GM12878 (cell line): ENCODE data around the gene GPR146. TPM values are rescaled to one million over a fixed set of nuclear protein-coding genes. Genes with fewer than 3 reads are reported as not detected.

ENCODE experiments used
- ATAC-seq: fragments of 200-7000 bp; cut with Tn5 transposase; 3 replicates; pipeline ENCODE4 v1.9.1; 2020; ENCODE audit warnings: mild to moderate bottlenecking, moderate library complexity
- BruUV-seq: library from RNA; stranded (reverse); fragments of 400-500 nt; replicated peaks from 2 replicates; lab custom pipeline; 2021; lab: Mats Ljungman, UMichigan
- CTCF ChIA-PET: fragments of 300-600 bp; sonication (Branson Sonifier 250); formaldehyde crosslinking; extraction: SDS; loops from one replicate; lab custom pipeline; 2021; ENCODE audit warnings: inconsistent platforms; lab: Yijun Ruan, JAX
- POLR2A ChIA-PET: fragments of 350-600 bp; formaldehyde crosslinking; extraction: SDS; loops from one replicate; lab custom pipeline; 2021; ENCODE audit warnings: inconsistent platforms; lab: Charles Lee
- RAD21 ChIA-PET: fragments of 300-600 bp; sonication (Branson Sonifier 250); formaldehyde crosslinking; loops from one replicate; lab custom pipeline; 2023; ENCODE audit warnings: antibody characterized with exemption; ENCODE audit not compliant: unreplicated experiment; lab: Charles Lee
- SMC1A ChIA-PET: fragments of 300-600 bp; sonication (Branson Sonifier 250); formaldehyde crosslinking; loops from one replicate; lab custom pipeline; 2023; ENCODE audit not compliant: unreplicated experiment, uncharacterized antibody; lab: Charles Lee
- DNase-seq: peaks from one replicate; pipeline ENCODE4 v3.0.0-alpha.2; 2011; ENCODE audit warnings: low read depth, low spot score
- FAIRE-seq: peaks from 3 replicates; lab custom pipeline; 2011; peaks lifted over from hg19 to GRCh38; lab: Jason Lieb, UNC
- H2AFZ ChIP-seq: 2 replicates; pipeline ENCODE4 v1.6.0; 2011; ENCODE audit warnings: low read depth, low read length, control low read depth; ENCODE audit not compliant: control insufficient read depth
- H3K27ac ChIP-seq: 2 replicates; pipeline ENCODE4 v1.5.1; 2011; ENCODE audit warnings: control low read depth; ENCODE audit not compliant: control insufficient read depth, insufficient read depth
- H3K27me3 ChIP-seq, 2 experiments: replicated peaks in 1 of 2; 2 replicates each; pipeline versions ENCODE4 v1.6.0 to v1.6.1; 2011; ENCODE audit warnings: low read length in 1 of 2; ENCODE audit not compliant: control insufficient read depth in 2 of 2, insufficient read depth in 2 of 2
- H3K36me3 ChIP-seq, 2 experiments: 2 replicates each; pipeline ENCODE4 v1.5.1; 2011; ENCODE audit warnings: low read length in 1 of 2; ENCODE audit not compliant: control insufficient read depth in 2 of 2, insufficient read depth in 2 of 2
- H3K4me1 ChIP-seq: 2 replicates; pipeline ENCODE4 v1.6.1; 2011; ENCODE audit warnings: mild to moderate bottlenecking, low read length, moderate library complexity, mixed read lengths; ENCODE audit not compliant: control insufficient read depth, insufficient read depth
- H3K4me2 ChIP-seq: 2 replicates; pipeline ENCODE4 v1.6.0; 2011; ENCODE audit warnings: control low read depth; ENCODE audit not compliant: control insufficient read depth, insufficient read depth
- H3K4me3 ChIP-seq: fragments of 200-600 bp; sonication (generic); 2 replicates; pipeline ENCODE4 v1.5.1; 2016
- H3K79me2 ChIP-seq: 2 replicates; pipeline ENCODE4 v1.6.0; 2011; ENCODE audit warnings: low read length; ENCODE audit not compliant: control insufficient read depth, insufficient read depth
- H3K9ac ChIP-seq: 2 replicates; pipeline ENCODE4 v1.8.0; 2011; ENCODE audit warnings: low read length, control low read depth, mixed read lengths; ENCODE audit not compliant: control insufficient read depth, insufficient read depth
- H3K9me3 ChIP-seq: replicated peaks from 3 replicates; pipeline ENCODE4 v1.5.1; 2011; ENCODE audit warnings: mild to moderate bottlenecking, low read length; ENCODE audit not compliant: control insufficient read depth, insufficient read depth
- H4K20me1 ChIP-seq: 2 replicates; pipeline ENCODE4 v1.6.0; 2011; ENCODE audit not compliant: control insufficient read depth, insufficient read depth
- ASH2L ChIP-seq: fragments of 300-600, 200-600 bp; sonication (generic); IDR thresholded peaks from 2 replicates; pipeline ENCODE4 v1.6.1; 2017; ENCODE audit warnings: low read depth, mild to moderate bottlenecking, borderline replicate concordance
- BCLAF1 ChIP-seq: fragments of 450-650 bp; IDR thresholded peaks from 2 replicates; pipeline ENCODE4 v1.6.1; 2017; ENCODE audit warnings: antibody characterized with exemption, mild to moderate bottlenecking, moderate library complexity
- CTCF ChIP-seq, 3 experiments: IDR thresholded peaks in 2 of 3; conservative IDR thresholded peaks in 1 of 3; 2 replicates each; pipeline ENCODE4 v1.5.1; 2011; ENCODE audit warnings: low read depth in 3 of 3, low read length in 3 of 3, mild to moderate bottlenecking in 3 of 3, control low read depth in 2 of 3, moderate library complexity in 2 of 3, inconsistent platforms in 1 of 3, mixed read lengths in 1 of 3; ENCODE audit not compliant: control insufficient read depth in 2 of 3, insufficient read depth in 1 of 3; ENCODE audit errors: extremely low read depth in 1 of 3
- EED ChIP-seq: sonication (generic); IDR thresholded peaks from 2 replicates; pipeline ENCODE4 v1.6.1; 2016; ENCODE audit warnings: antibody characterized with exemption, low read depth
- EP300 ChIP-seq, 2 experiments: fragments of 150-350 bp in 1 of 2; IDR thresholded peaks; 2 replicates each; pipeline ENCODE4 v1.6.1; 2011 to 2012; ENCODE audit warnings: low read depth in 2 of 2, low read length in 2 of 2, borderline replicate concordance in 1 of 2, improper control_type of control experiment in 1 of 2, inconsistent platforms in 1 of 2; ENCODE audit not compliant: control insufficient read depth in 1 of 2
- FOXM1 ChIP-seq: IDR thresholded peaks from 2 replicates; pipeline ENCODE4 v1.6.1; 2012; ENCODE audit warnings: low read depth, mild to moderate bottlenecking, inconsistent platforms, low read length, moderate library complexity
- MEF2B ChIP-seq: fragments of 450-650 bp; IDR thresholded peaks from 2 replicates; pipeline ENCODE4 v1.6.1; 2018; ENCODE audit warnings: mild to moderate bottlenecking, moderate library complexity; ENCODE audit not compliant: partially characterized antibody, poor library complexity, severe bottlenecking
- MXI1 ChIP-seq: fragments of 150-350 bp; IDR thresholded peaks from 2 replicates; pipeline ENCODE4 v1.6.1; 2011; ENCODE audit warnings: low read depth, mild to moderate bottlenecking, inconsistent platforms, low read length, improper control_type of control experiment
- NR2F1 ChIP-seq: fragments of 450-650 bp; conservative IDR thresholded peaks from 2 replicates; pipeline ENCODE4 v1.6.1; 2017; ENCODE audit warnings: mild to moderate bottlenecking
- POLR2AphosphoS2 ChIP-seq: IDR thresholded peaks from 2 replicates; pipeline ENCODE4 v1.6.1; 2011; ENCODE audit warnings: low read depth, mild to moderate bottlenecking, low read length, improper control_type of control experiment, moderate library complexity
- SMC3 ChIP-seq: IDR thresholded peaks from 2 replicates; pipeline ENCODE4 v1.6.1; 2011; ENCODE audit warnings: low read length, improper control_type of control experiment, borderline replicate concordance
- TAF1 ChIP-seq: IDR thresholded peaks from 2 replicates; pipeline ENCODE4 v1.6.1; 2011; ENCODE audit warnings: mild to moderate bottlenecking, low read depth, low read length, borderline replicate concordance
- TCF7 ChIP-seq: IDR thresholded peaks from 2 replicates; pipeline ENCODE4 v1.6.1; 2014; ENCODE audit warnings: antibody characterized with exemption, borderline replicate concordance
- ZNF274 ChIP-seq: IDR thresholded peaks from one replicate; pipeline ENCODE4 v1.8.0; 2011; ENCODE audit not compliant: insufficient read length, insufficient read depth
- WGBS: methylation state at CpG from one replicate; pipeline ENCODE4 v1.1.6; 2016; ENCODE audit warnings: low lambda C conversion rate; ENCODE audit not compliant: insufficient replicate concordance, insufficient coverage; ENCODE audit errors: missing lambda C conversion rate; 5-methylcytosine and 5-hydroxymethylcytosine counted together
- in situ Hi-C: fragments of 300-500 bp; cut with MboI; formaldehyde crosslinking; loops from 9 replicates; pipeline ENCODE4 v1.14.3; 2018; ENCODE audit warnings: mixed read lengths
- intact Hi-C: fragments of 100-400 bp; cut with micrococcal nuclease; formaldehyde crosslinking; loops from one replicate; pipeline ENCODE4 v1.14.2; 2022; ENCODE audit not compliant: unreplicated experiment
- polyA plus RNA-seq, 11 experiments: library from polyadenylated mRNA; depleted of rRNA in 4 of 11; unstranded in 6 of 11; stranded (reverse) in 5 of 11; fragments of >200 nt; fragmentation: Nextera tagmentation in 4 of 11; fragmentation: Illumina TruSeq in 1 of 11; extraction: Ambion mirVana in 4 of 11; extraction: Trizol in 1 of 11; gene quantifications; 1 replicate in 1 of 11; 2 replicates in 10 of 11; pipeline versions ENCODE4 v1.2.1 to v1.2.3, GENCODE V29; 2011 to 2016; ENCODE audit warnings: inconsistent platforms in 2 of 11, missing spikeins in 2 of 11, low read depth in 1 of 11
- total RNA-seq, 4 experiments: library from RNA; depleted of rRNA in 3 of 4; stranded (reverse); fragments of >200 nt in 3 of 4; fragmentation: Illumina TruSeq in 1 of 4; extraction: Trizol in 1 of 4; gene quantifications; 2 replicates each; pipeline versions ENCODE4 v1.2.1 to v1.2.3, GENCODE V29; 2013 to 2021

GPR146 gene
- total and polyA plus RNA-seq, 10 of the 15 experiments (the other 5 are each of a cell fraction or from before 2014, with no cell fraction given): 0.19 to 12.0 (median 0.54) TPM; not detected in 2

DNA sequence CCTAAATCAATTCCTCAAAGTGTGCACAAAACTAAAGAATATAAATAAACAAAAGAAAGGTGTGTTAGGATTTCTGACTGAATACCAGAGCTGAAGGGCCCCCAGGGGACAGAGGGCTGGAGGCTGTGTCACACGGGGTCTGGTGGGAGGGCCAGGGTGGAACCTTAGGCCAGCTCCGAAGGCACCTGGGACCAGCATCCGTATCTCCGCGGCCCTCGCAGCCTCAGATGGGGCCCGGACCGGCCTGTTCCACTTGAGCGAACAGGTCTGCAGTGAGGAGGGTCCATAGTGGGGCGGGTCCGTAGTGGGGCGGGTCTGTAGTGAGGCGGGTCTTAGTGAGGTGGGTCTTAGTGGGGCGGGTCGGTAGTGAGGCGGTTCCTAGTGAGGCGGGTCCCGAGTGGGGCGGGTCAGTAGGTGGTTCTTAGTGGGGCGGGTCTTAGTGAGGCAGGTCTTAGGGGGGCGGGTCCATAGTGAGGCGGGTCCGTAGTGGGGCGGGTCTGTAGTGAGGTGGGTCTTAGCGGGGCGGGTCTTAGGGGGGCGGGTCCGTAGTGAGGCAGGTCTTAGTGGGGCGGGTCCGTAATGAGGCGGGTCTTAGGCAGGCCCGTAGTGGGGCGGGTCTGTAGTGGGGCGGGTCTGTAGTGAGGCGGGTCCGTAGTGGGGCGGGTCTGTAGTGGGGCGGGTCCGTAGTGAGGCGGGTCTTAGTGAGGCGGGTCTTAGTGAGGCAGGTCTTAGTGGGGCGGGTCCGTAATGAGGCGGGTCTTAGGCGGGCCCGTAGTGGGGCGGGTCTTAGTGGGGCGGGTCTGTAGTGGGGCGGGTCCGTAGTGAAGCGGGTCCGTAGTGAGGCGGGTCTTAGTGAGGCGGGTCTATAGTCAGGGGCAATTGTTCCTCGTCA is 15.1 kb downstream of the GPR146 start (continued):
- TF ChIP-seq CTCF (IDR thresholded peaks at IDR 0.05 in 2 of 3, conservative IDR thresholded peaks at IDR 0.05 in 1 of 3; ENCODE audit: control insufficient read depth in 2 of 3, extremely low read depth in 1 of 3, insufficient read depth in 1 of 3, low read depth in 3 of 3, low read length in 3 of 3) (no peak), MEF2B (peak; percentile 27), TAF1 (no peak), TCF7 (no peak), ASH2L (no peak), SMC3 (no peak)

DNA sequence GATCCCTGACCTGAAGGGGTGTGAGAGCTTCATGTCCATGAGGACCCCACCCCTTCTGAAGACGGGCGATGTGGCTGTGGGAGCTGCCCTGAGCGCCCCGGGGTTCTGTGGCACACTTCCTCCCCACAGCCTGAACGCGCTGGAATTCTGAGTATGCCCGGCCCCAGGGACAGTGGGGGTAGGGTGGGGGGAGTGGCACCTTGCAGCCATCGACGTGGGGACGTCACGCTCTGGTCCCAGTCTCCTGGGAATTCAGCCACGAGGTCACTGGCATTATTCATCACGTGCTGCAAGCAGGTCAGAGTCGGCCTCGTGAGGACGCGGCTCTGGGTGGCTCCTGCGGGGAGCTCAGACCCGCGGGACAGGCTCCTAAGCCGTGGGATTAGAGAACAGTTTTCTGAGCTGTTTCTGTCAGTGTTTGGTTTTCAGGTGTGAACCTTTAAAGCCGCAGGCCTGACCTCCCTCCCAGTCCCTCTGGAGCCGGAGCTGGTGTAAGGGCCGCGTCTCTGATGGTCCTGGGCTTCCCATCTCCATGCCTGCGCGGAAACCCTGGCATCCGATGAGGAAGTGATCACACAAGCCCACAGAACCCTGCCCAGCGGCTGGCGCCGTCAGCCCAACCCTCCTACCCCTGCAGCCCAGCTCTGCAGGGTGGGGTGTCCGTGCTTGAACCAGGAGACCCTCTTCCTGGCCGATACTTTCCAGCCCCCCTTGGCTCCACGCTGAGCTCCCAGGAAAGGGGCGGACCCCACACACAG is 16.1 kb downstream of the GPR146 start:
- ChIA-PET POLR2A (interaction anchor here (1.1 to 3.0 kb wide), 4 partner anchors 16 to 35 kb away, joined by 3 to 40 read pairs (median 9); partner anchors contain the start of gene GPR146), RAD21 (interaction anchor here (1.3 to 3.1 kb wide), 4 partner anchors 34 to 66 kb away, joined by 4 to 12 read pairs (median 5); no protein-coding TSS in a partner anchor), CTCF (interaction anchor here (0.8 to 9.7 kb wide), 8 partner anchors 8 to 115 kb away, joined by 3 to 77 read pairs (median 4); partner anchors contain the start of gene GPR146), SMC1A (interaction anchor here (1.6 to 3.6 kb wide), 5 partner anchors 15 to 67 kb away, joined by 3 to 28 read pairs (median 10); partner anchors contain the start of gene GPR146)
- H2AFZ ChIP-seq: peak overlapping the region; percentile 30
- FAIRE-seq: peak; percentile 27
- no TSS peak for BruUV-seq
- no peak for DNase-seq
- peak overlapping the region; percentile 76 for H3K4me2 ChIP-seq
- peak overlapping the region; percentile 39; the same call in 1 of the 2 replicates for H3K9ac ChIP-seq
- H3K4me3 ChIP-seq: peak overlapping the region; percentile 50; the same call in 1 of the 2 replicates
- peak overlapping the region; percentile 81 for H3K27ac ChIP-seq
- peaks cover 11% of the 10 kb centered on the region for H3K79me2 ChIP-seq
- ATAC-seq: peak; percentile 4; the same call in 2 of the 3 replicates
- peaks cover 4 to 5% of the 10 kb centered on the region in 2 experiments; a peak in 3 of 4 replicates for H3K36me3 ChIP-seq
- no peaks in the 10 kb centered on the region; the same call in 2 of the 3 replicates for H3K9me3 ChIP-seq
- WGBS: 61% methylated on average over 35 of the region's 35 CpGs
- H3K4me1 ChIP-seq: peaks cover 33% of the 10 kb centered on the region
- no peaks in the 10 kb centered on the region for H4K20me1 ChIP-seq
- in situ Hi-C loops: loop anchor here (5.0 kb wide), 2 partner anchors 33 to 63 kb away; no protein-coding TSS in a partner anchor
- no peaks in the 10 kb centered on the region for H3K27me3 ChIP-seq
- intact Hi-C loops: loop anchor here (10.0 kb wide), 1 partner anchor 156 kb away; no protein-coding TSS in a partner anchor
- TF ChIP-seq MXI1: no peak
- no peak for TF ChIP-seq BCLAF1
- TF ChIP-seq NR2F1: 0 out of 2 replicates have a peak, but pooled peaks have one; percentile 17
- TF ChIP-seq POLR2AphosphoS2: no peak
- TF ChIP-seq EED: no peak
- TF ChIP-seq EP300 (IDR thresholded peaks at IDR 0.05; ENCODE audit: borderline replicate concordance in 1 of 2, control insufficient read depth in 1 of 2, low read depth in 2 of 2, low read length in 2 of 2): peak in 1 of 2 experiments; percentile 7; a peak in 1 of 4 replicates
- TF ChIP-seq ZNF274: no peak
- TF ChIP-seq FOXM1: no peak
